ENCODE data around the gene CSTA. TPM values are rescaled to one million over a fixed set of nuclear protein-coding genes. Genes with fewer than 3 reads are reported as not detected.
"Not testable (repeated sequence)": the region's sequence is repeated elsewhere in the genome, so short reads cannot be mapped to it uniquely, and the experiment has no call there.

CSTA gene
- total RNA-seq, 2 donors from 2014 or later = 14.5 to 25.7 TPM

- intact Hi-C loops (cut with DNase I) = loop anchor here (5.0 to 10.0 kb wide), 2 partner anchors 94 to 256 kb away; no protein-coding TSS in a partner anchor
- no peak overlapping the region for H3K27ac ChIP-seq
- no peak overlapping the region for H3K4me3 ChIP-seq
- H3K27me3 ChIP-seq (replicated peaks; ENCODE audit: insufficient read depth) = no peaks in the 10 kb centered on the region
- no peak for TF ChIP-seq POLR2A (IDR thresholded peaks at IDR 0.05)
- no peak for DNase-seq (ENCODE audit: low spot score)
- WGBS = 78% methylated on average over 2 of the region's 2 CpGs
- H3K9me3 ChIP-seq = no peaks in the 10 kb centered on the region
- H3K4me1 ChIP-seq (replicated peaks) = no peaks in the 10 kb centered on the region
- no peaks in the 10 kb centered on the region for H3K36me3 ChIP-seq
These were observed 33.6 kb downstream of the CSTA start for GRCh38 chr3:122358703-122359032.

- Histone ChIP-seq H3K9me3 (no peaks in the 10 kb centered on the region), H3K36me3 (no peaks in the 10 kb centered on the region), H3K27ac (peak overlapping the region; percentile 30 to 50), H3K4me1 (replicated peaks) (no peaks in the 10 kb centered on the region), H3K27me3 (replicated peaks; ENCODE audit: insufficient read depth) (no peaks in the 10 kb centered on the region), H3K4me3 (no peak overlapping the region)
- DNase-seq (ENCODE audit: low spot score) = no peak
- TF ChIP-seq POLR2A (IDR thresholded peaks at IDR 0.05) (no peak), CTCF (IDR thresholded peaks at IDR 0.05) (no peak), POLR2AphosphoS5 (IDR thresholded peaks at IDR 0.05) (no peak)
- WGBS = 36% methylated on average over 2 of the region's 2 CpGs
- intact Hi-C loops (cut with DNase I) = no loop called here
These were observed 37.0 kb downstream of the CSTA start for GRCh38 chr3:122362026-122362425.

DNA sequence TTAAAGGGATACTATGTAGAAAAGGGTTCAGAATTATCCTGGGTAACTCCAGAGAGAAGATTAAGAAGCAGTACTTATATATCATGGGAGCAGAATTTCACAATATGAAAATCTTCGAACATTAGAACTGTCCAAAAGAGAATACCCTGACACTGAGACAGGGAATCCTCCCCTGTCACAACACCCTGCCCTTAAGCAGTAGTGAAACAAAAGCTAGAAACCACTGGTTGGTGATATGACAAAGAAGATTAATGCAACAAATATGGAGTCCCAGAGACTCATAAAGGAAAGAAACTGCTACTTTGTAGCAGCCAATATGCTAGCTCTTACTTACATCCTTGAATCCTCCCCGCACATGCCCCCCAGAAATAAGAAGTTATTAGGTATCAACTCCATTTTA lies 39.4 kb downstream of the CSTA start:
- Histone ChIP-seq H3K27ac (no peak overlapping the region), H3K4me1 (replicated peaks) (no peaks in the 10 kb centered on the region), H3K36me3 (no peaks in the 10 kb centered on the region), H3K4me3 (no peak overlapping the region), H3K27me3 (replicated peaks; ENCODE audit: insufficient read depth) (no peaks in the 10 kb centered on the region), H3K9me3 (no peaks in the 10 kb centered on the region)
- no peak for TF ChIP-seq POLR2A (IDR thresholded peaks at IDR 0.05)
- no peak for TF ChIP-seq CTCF (IDR thresholded peaks at IDR 0.05)
- no peak for TF ChIP-seq POLR2AphosphoS5 (IDR thresholded peaks at IDR 0.05)
- WGBS = 71% methylated on average over 2 of the region's 2 CpGs
- intact Hi-C loops (cut with DNase I) = no loop called here
- no peak for DNase-seq (ENCODE audit: low spot score)

DNA sequence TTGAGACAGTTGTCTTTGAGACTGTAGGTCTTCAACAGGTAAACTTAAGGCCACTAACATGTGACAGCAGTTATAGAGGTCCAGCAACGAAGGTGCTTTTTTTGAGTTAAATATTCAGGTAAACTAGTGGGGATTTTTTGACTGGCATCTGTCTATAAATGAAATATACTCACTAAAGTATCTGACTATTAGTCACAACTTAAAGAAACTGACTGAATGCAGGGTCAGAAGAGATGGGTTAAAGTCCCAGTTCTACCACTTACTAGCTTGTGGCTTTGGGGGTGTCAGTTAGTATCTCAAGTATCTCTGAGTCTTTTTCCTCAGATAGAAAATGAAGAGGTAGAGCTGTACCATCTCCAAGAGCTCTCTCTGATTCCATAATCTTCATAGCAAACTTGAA lies 40.0 kb downstream of the CSTA start:
- TF ChIP-seq POLR2A (IDR thresholded peaks at IDR 0.05) = no peak
- TF ChIP-seq POLR2AphosphoS5 (IDR thresholded peaks at IDR 0.05) = no peak
- intact Hi-C loops (cut with DNase I) = no loop called here

DNA sequence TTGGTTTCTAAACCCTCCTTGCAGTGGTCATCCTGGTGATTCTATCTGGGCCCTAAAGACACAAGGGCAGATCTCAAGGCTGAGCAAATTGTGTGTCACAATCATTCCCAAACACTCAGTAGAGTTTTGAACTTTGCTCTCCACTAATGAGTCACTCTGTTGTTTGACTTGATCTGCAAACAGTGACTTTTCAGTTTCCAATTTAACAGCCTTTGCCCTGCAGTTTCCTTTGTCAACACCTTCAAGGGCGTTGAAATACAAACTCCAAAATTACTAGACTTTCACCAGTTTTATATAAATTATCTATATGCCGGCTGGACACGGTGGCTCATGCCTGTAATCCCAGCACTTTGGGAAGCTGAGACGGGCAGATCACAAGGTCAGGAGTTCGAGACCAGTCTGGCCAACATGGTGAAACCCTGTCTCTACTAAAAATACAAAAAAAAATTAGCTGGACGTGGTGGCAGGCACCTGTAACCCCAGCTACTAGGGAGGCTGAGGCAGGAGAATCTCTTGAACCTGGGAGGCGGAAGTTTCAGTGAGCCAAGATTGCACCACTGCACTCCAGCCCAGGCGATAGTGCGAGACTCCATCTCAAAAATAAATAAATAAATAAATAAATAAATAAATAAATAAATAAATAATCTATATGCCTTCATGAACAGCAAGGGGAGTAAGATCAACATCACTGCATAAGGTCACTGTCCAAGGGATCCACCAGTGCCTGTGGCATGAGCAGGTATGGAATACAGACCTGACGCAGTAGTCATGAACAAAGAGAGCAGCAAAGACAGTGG lies 40.7 kb downstream of the CSTA start:
- H3K27ac ChIP-seq; H3K27me3 ChIP-seq (replicated peaks; ENCODE audit: insufficient read depth); DNase-seq (ENCODE audit: low spot score); H3K9me3 ChIP-seq; H3K4me1 ChIP-seq (replicated peaks); intact Hi-C loops (cut with DNase I); H3K4me3 ChIP-seq; H3K36me3 ChIP-seq: not testable (repeated sequence)
- 80% methylated on average over 10 of the region's 10 CpGs for WGBS

More for the DNA sequence above, 40.0 kb downstream of the CSTA start:
- Histone ChIP-seq H3K27me3 (replicated peaks; ENCODE audit: insufficient read depth) (no peaks in the 10 kb centered on the region), H3K36me3 (no peaks in the 10 kb centered on the region), H3K4me3 (no peak overlapping the region), H3K4me1 (replicated peaks) (no peaks in the 10 kb centered on the region), H3K9me3 (no peaks in the 10 kb centered on the region), H3K27ac (no peak overlapping the region)
- 86% methylated on average over 1 of the region's 1 CpG for WGBS
- DNase-seq (ENCODE audit: low spot score) = no peak

GRCh38 chr3:122366379-122366749 lies 41.3 kb downstream of the CSTA start:
- no peak for DNase-seq (ENCODE audit: low spot score)
- Histone ChIP-seq H3K9me3 (no peaks in the 10 kb centered on the region), H3K4me1 (replicated peaks) (no peaks in the 10 kb centered on the region), H3K27me3 (replicated peaks; ENCODE audit: insufficient read depth) (no peaks in the 10 kb centered on the region), H3K36me3 (no peaks in the 10 kb centered on the region), H3K27ac (no peak overlapping the region), H3K4me3 (no peak overlapping the region)
- intact Hi-C loops (cut with DNase I) = no loop called here
- 93% methylated on average over 5 of the region's 5 CpGs for WGBS
- TF ChIP-seq POLR2AphosphoS5 (IDR thresholded peaks at IDR 0.05) (no peak), POLR2A (IDR thresholded peaks at IDR 0.05) (no peak), CTCF (IDR thresholded peaks at IDR 0.05) (no peak)
